ENCODE data around the gene LRCH3. TPM values are rescaled to one million over a fixed set of nuclear protein-coding genes. Genes with fewer than 3 reads are reported as not detected.

The LRCH3 gene
- total and polyA plus RNA-seq, 9 of the 15 experiments (the other 6 are each of a cell fraction or from before 2014, with no cell fraction given), result 4.6 to 75.3 (median 30.3) TPM

DNA sequence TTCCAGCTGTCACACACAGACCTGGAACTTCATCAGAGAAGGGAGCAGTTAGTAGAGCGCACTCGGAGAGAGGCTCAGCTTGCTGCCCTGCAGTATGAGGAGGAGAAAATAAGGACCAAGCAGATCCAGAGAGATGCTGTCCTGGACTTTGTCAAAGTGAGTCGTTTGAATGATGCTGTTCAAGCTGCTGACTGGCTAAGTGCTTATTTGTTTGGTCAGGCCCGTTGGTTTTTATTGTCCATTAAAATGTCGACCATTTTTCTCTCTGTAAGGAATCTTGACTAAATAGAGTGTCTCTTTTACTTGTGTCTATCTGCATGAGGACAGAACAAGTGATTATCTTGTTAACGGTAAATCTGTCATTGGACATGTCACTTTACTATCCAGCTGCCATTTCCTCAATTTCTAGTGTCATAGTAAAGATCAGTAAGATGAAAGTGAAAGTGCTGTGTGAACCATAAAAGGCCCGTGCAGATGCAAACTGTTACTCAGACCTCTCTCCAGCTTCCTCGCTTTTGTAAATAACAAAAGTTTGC is 56.9 kb downstream of the LRCH3 start (continued):
- TF ChIP-seq SP1 (CRISPR knock-in tag; IDR thresholded peaks at IDR 0.05) (peak; percentile 56; the same call in 1 of the 2 replicates), RBM34 (IDR thresholded peaks at IDR 0.05; ENCODE audit: borderline replicate concordance, insufficient read depth, low read length) (no peak), KLF13 (tag; IDR thresholded peaks at IDR 0.05; ENCODE audit: borderline replicate concordance, low read depth) (no peak), MCM2 (IDR thresholded peaks at IDR 0.05; ENCODE audit: low read depth) (no peak), KAT8 (IDR thresholded peaks at IDR 0.05; ENCODE audit: low read depth) (no peak), TAF7 (tag; IDR thresholded peaks at IDR 0.05) (no peak), SPI1 (IDR thresholded peaks at IDR 0.05; ENCODE audit: borderline replicate concordance, low read depth, low read length) (peak; percentile 42; the same call in 1 of the 2 replicates), LEF1 (IDR thresholded peaks at IDR 0.05) (peak; percentile 45; the same call in 1 of the 2 replicates), HDAC1 (IDR thresholded peaks at IDR 0.05) (0 out of 4 replicates have a peak, but pooled peaks of 1 of the 2 experiments have one; percentile 20), TCF3 (CRISPR knock-in tag; IDR thresholded peaks at IDR 0.05) (peak; percentile 72), RCOR1 (IDR thresholded peaks at IDR 0.05; ENCODE audit: borderline replicate concordance in 1 of 2, low read depth in 2 of 2, low read length in 2 of 2) (0 out of 4 replicates have a peak, but pooled peaks of 1 of the 2 experiments have one; percentile 20), IRF2 (CRISPR knock-in tag; IDR thresholded peaks at IDR 0.05) (peak; percentile 43; the same call in 1 of the 2 replicates), HNRNPL (IDR thresholded peaks at IDR 0.05; ENCODE audit: low read depth, low read length) (no peak), BHLHE40 (IDR thresholded peaks at IDR 0.05; ENCODE audit: low read length) (peak; percentile 45; the same call in 1 of the 2 replicates)
- TF ChIP-seq, protein P1, sequence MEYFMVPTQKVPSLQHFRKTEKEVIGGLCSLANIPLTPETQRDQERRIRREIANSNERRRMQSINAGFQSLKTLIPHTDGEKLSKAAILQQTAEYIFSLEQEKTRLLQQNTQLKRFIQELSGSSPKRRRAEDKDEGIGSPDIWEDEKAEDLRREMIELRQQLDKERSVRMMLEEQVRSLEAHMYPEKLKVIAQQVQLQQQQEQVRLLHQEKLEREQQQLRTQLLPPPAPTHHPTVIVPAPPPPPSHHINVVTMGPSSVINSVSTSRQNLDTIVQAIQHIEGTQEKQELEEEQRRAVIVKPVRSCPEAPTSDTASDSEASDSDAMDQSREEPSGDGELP (CRISPR knock-in tag; IDR thresholded peaks at IDR 0.05; ENCODE audit: borderline replicate concordance), result peak; percentile 68; the same call in 1 of the 2 replicates
- TF ChIP-seq, protein P2, sequence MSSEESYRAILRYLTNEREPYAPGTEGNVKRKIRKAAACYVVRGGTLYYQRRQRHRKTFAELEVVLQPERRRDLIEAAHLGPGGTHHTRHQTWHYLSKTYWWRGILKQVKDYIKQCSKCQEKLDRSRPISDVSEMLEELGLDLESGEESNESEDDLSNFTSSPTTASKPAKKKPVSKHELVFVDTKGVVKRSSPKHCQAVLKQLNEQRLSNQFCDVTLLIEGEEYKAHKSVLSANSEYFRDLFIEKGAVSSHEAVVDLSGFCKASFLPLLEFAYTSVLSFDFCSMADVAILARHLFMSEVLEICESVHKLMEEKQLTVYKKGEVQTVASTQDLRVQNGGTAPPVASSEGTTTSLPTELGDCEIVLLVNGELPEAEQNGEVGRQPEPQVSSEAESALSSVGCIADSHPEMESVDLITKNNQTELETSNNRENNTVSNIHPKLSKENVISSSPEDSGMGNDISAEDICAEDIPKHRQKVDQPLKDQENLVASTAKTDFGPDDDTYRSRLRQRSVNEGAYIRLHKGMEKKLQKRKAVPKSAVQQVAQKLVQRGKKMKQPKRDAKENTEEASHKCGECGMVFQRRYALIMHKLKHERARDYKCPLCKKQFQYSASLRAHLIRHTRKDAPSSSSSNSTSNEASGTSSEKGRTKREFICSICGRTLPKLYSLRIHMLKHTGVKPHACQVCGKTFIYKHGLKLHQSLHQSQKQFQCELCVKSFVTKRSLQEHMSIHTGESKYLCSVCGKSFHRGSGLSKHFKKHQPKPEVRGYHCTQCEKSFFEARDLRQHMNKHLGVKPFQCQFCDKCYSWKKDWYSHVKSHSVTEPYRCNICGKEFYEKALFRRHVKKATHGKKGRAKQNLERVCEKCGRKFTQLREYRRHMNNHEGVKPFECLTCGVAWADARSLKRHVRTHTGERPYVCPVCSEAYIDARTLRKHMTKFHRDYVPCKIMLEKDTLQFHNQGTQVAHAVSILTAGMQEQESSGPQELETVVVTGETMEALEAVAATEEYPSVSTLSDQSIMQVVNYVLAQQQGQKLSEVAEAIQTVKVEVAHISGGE (CRISPR knock-in tag; IDR thresholded peaks at IDR 0.05), result peak in 1 of 3 experiments; percentile 63; a peak in 2 of 6 replicates
